HG02840 (cell line): ENCODE measurements around the gene CRYBA2.

Source experiments
- ATAC-seq: cut with Tn5 transposase; IDR thresholded peaks from one replicate; pipeline ENCODE4 v1.9.1; 2021; ENCODE audit warnings: mild to moderate bottlenecking, moderate library complexity, moderate number of reproducible peaks; ENCODE audit not compliant: unreplicated experiment, low FRiP score

The CRYBA2 gene

GRCh38 chr2:218983263-218983933 is 9.8 kb downstream of the CRYBA2 start:
- ATAC-seq, result no peak

- ATAC-seq, result no peak
Observed at GRCh38 chr2:218982586-218983262, 10.5 kb downstream of the CRYBA2 start.

GRCh38 chr2:218981881-218982585 is 11.2 kb downstream of the CRYBA2 start:
- ATAC-seq, result no peak

- no peak for ATAC-seq
Observed at GRCh38 chr2:218981390-218981880, 11.8 kb downstream of the CRYBA2 start.

GRCh38 chr2:218980735-218981389 is 12.4 kb downstream of the CRYBA2 start:
- no peak for ATAC-seq

GRCh38 chr2:218979846-218980734 is 13.1 kb downstream of the CRYBA2 start:
- peak; percentile 56 for ATAC-seq

- no peak for ATAC-seq
Observed at GRCh38 chr2:218975060-218975777, 18.0 kb downstream of the CRYBA2 start.

GRCh38 chr2:218970894-218971293 is 22.3 kb downstream of the CRYBA2 start:
- no peak for ATAC-seq

- no peak for ATAC-seq
Observed at GRCh38 chr2:218964041-218964771, 29.0 kb downstream of the CRYBA2 start.

GRCh38 chr2:218963601-218964000 is 29.6 kb downstream of the CRYBA2 start:
- ATAC-seq, result no peak

- ATAC-seq, result no peak
Observed at GRCh38 chr2:218962859-218963492, 30.2 kb downstream of the CRYBA2 start.

GRCh38 chr2:218961651-218962570 is 31.3 kb downstream of the CRYBA2 start:
- no peak for ATAC-seq

GRCh38 chr2:218961229-218961628 is 32.0 kb downstream of the CRYBA2 start:
- ATAC-seq, result no peak

- ATAC-seq, result no peak
Observed at GRCh38 chr2:218960309-218961165, 32.7 kb downstream of the CRYBA2 start.

- ATAC-seq, result no peak
Observed at GRCh38 chr2:218959761-218960308, 33.4 kb downstream of the CRYBA2 start.
